CD4-positive, alpha-beta T cell (primary cell): ENCODE measurements around the gene LRRTM4. TPM values are rescaled to one million over a fixed set of nuclear protein-coding genes. Genes with fewer than 3 reads are reported as not detected.

Source experiments
- ATAC-seq: fragments of 200-7000 bp; cut with Tn5 transposase; one replicate; pipeline ENCODE4 v1.10.0; 2022; ENCODE audit warnings: mild to moderate bottlenecking; ENCODE audit not compliant: poor library complexity
- CTCF ChIA-PET: fragments of 350-600 bp; sonication (Branson Sonifier 250); formaldehyde crosslinking; loops from one replicate; lab custom pipeline; 2021; ENCODE audit warnings: antibody characterized with exemption, inconsistent platforms; lab: Charles Lee
- POLR2A ChIA-PET: fragments of 350-600 bp; sonication (Branson Sonifier 250); formaldehyde crosslinking; loops from one replicate; lab custom pipeline; 2021; ENCODE audit warnings: antibody characterized with exemption, inconsistent platforms; lab: Charles Lee
- DNase-seq, 14 experiments: peaks; one replicate each; pipeline ENCODE4 v3.0.0-alpha.2; 2013 to 2020; ENCODE audit warnings: mixed read lengths in 2 of 14
- H3K27ac ChIP-seq, 2 donors: one replicate each; pipeline versions ENCODE4 v1.5.1 to v1.7.0; 2013; ENCODE audit warnings: low read length in 2 of 2, low read depth in 1 of 2, mild to moderate bottlenecking in 1 of 2
- H3K27me3 ChIP-seq, 2 experiments: 1 replicate in 1 of 2; 2 replicates in 1 of 2; pipeline versions ENCODE4 v1.6.1 to v1.7.0; 2013; ENCODE audit warnings: low read length in 2 of 2, control low read depth in 1 of 2, mild to moderate bottlenecking in 1 of 2, moderate library complexity in 1 of 2; ENCODE audit not compliant: insufficient read depth in 2 of 2, control insufficient read depth in 1 of 2
- H3K36me3 ChIP-seq: one replicate; pipeline ENCODE4 v1.6.1; 2013; ENCODE audit warnings: low read length, control low read depth; ENCODE audit not compliant: insufficient read depth
- H3K4me1 ChIP-seq: one replicate; pipeline ENCODE4 v1.6.1; 2013; ENCODE audit warnings: low read length, control low read depth; ENCODE audit not compliant: insufficient read depth
- H3K4me3 ChIP-seq: one replicate; pipeline ENCODE4 v1.5.1; 2013; ENCODE audit warnings: mild to moderate bottlenecking, low read length, moderate library complexity
- H3K9me3 ChIP-seq, 2 experiments: 1 replicate in 1 of 2; 2 replicates in 1 of 2; pipeline versions ENCODE4 v1.6.1 to v1.7.0; 2013; ENCODE audit warnings: low read length in 2 of 2, mild to moderate bottlenecking in 2 of 2, control low read depth in 1 of 2, moderate library complexity in 1 of 2; ENCODE audit not compliant: control insufficient read depth in 1 of 2, insufficient read depth in 1 of 2
- H3K27ac Mint-ChIP-seq: one replicate; pipeline ENCODE4 v1.8.0; 2020; ENCODE audit warnings: mixed read lengths
- H3K27me3 Mint-ChIP-seq: one replicate; pipeline ENCODE4 v1.8.0; 2021; ENCODE audit warnings: mixed read lengths
- H3K36me3 Mint-ChIP-seq: one replicate; pipeline ENCODE4 v1.8.0; 2021; ENCODE audit warnings: low read depth, mixed read lengths
- H3K4me1 Mint-ChIP-seq: one replicate; pipeline ENCODE4 v1.8.0; 2021; ENCODE audit warnings: low read depth, mixed read lengths
- H3K4me3 Mint-ChIP-seq: one replicate; pipeline ENCODE4 v1.8.0; 2020; ENCODE audit warnings: mild to moderate bottlenecking, mixed read lengths
- H3K9me3 Mint-ChIP-seq: one replicate; pipeline ENCODE4 v1.8.0; 2020; ENCODE audit warnings: mixed read lengths
- CTCF ChIP-seq: fragments of 200-600 bp; IDR thresholded peaks from one replicate; pipeline ENCODE4 v1.8.0; 2022; ENCODE audit warnings: antibody characterized with exemption, mild to moderate bottlenecking
- intact Hi-C, 2 experiments: fragments of 100-400 bp; cut with DNase I in 1 of 2; cut with micrococcal nuclease in 1 of 2; formaldehyde crosslinking; loops; one replicate each; pipeline versions ENCODE4 v1.15.1 to v1.9.0; 2023 to 2025; cut with DNase I, micrococcal nuclease
- total RNA-seq, 174 experiments: library from RNA in 2 of 174; stranded (reverse) in 2 of 174; gene quantifications; one replicate each; pipeline ENCODE4 v1.2.3 and lab custom pipeline; 2021 to 2026

LRRTM4 gene
- total RNA-seq, 2 experiments from 2014 or later = not detected

GRCh38 chr2:77087987-77088414 is 434.2 kb downstream of the LRRTM4 start:
- CTCF ChIA-PET = no interaction called here
- intact Hi-C loops = no loop called here
- no peak for TF ChIP-seq CTCF

GRCh38 chr2:77086478-77086877 is 435.7 kb downstream of the LRRTM4 start:
- Mint-ChIP-seq H3K4me3 (no peak overlapping the region), H3K36me3 (no peaks in the 10 kb centered on the region), H3K4me1 (no peaks in the 10 kb centered on the region), H3K27ac (no peak overlapping the region), H3K9me3 (peaks cover 3% of the 10 kb centered on the region), H3K27me3 (no peaks in the 10 kb centered on the region)
- H3K27ac ChIP-seq = no peak overlapping the region
- no peaks in the 10 kb centered on the region for H3K36me3 ChIP-seq
- no peaks in the 10 kb centered on the region for H3K27me3 ChIP-seq
- no peak overlapping the region for H3K4me3 ChIP-seq
- intact Hi-C loops = no loop called here
- ATAC-seq (no peak), DNase-seq (no peak)
- peaks cover 0 to 13% of the 10 kb centered on the region in 2 experiments for H3K9me3 ChIP-seq
- no peak for TF ChIP-seq CTCF
- H3K4me1 ChIP-seq = no peaks in the 10 kb centered on the region
- CTCF ChIA-PET = no interaction called here
- POLR2A ChIA-PET = no interaction called here

More at GRCh38 chr2:77087987-77088414, 434.2 kb downstream of the LRRTM4 start:
- H3K36me3 Mint-ChIP-seq = no peaks in the 10 kb centered on the region
- POLR2A ChIA-PET = no interaction called here
- no peaks in the 10 kb centered on the region for H3K27me3 Mint-ChIP-seq
- Histone ChIP-seq H3K4me1 (no peaks in the 10 kb centered on the region), H3K4me3 (no peak overlapping the region), H3K27ac (no peak overlapping the region), H3K27me3 (no peaks in the 10 kb centered on the region), H3K36me3 (no peaks in the 10 kb centered on the region), H3K9me3 (peaks cover 0 to 13% of the 10 kb centered on the region in 2 experiments)
- ATAC-seq (no peak), DNase-seq (no peak)
- no peak overlapping the region for H3K27ac Mint-ChIP-seq
- no peak overlapping the region for H3K4me3 Mint-ChIP-seq
- H3K9me3 Mint-ChIP-seq = peaks cover 3% of the 10 kb centered on the region
- H3K4me1 Mint-ChIP-seq = no peaks in the 10 kb centered on the region

GRCh38 chr2:77086051-77086450 is 436.1 kb downstream of the LRRTM4 start:
- no peaks in the 10 kb centered on the region for H3K4me1 Mint-ChIP-seq
- no peak overlapping the region for H3K4me3 Mint-ChIP-seq
- no peak overlapping the region for H3K27ac Mint-ChIP-seq
- no peak for TF ChIP-seq CTCF
- DNase-seq (no peak), ATAC-seq (no peak)
- H3K4me3 ChIP-seq = no peak overlapping the region
- CTCF ChIA-PET = no interaction called here
- H3K4me1 ChIP-seq = no peaks in the 10 kb centered on the region
- intact Hi-C loops = no loop called here
- POLR2A ChIA-PET = no interaction called here
- H3K9me3 Mint-ChIP-seq = peaks cover 3% of the 10 kb centered on the region
- no peaks in the 10 kb centered on the region for H3K36me3 ChIP-seq
- H3K9me3 ChIP-seq = peaks cover 0 to 13% of the 10 kb centered on the region in 2 experiments
- no peaks in the 10 kb centered on the region for H3K27me3 ChIP-seq
- H3K27me3 Mint-ChIP-seq = no peaks in the 10 kb centered on the region
- no peak overlapping the region for H3K27ac ChIP-seq
- no peaks in the 10 kb centered on the region for H3K36me3 Mint-ChIP-seq
